Mammary epithelial cell (primary cell): Measurements from ENCODE around the gene ACOT4.

Experiments used
- CTCF ChIP-seq, 2 donors: IDR thresholded peaks in 1 of 2; conservative IDR thresholded peaks in 1 of 2; 2 replicates each; pipeline ENCODE4 v1.5.1; 2011 to 2012; ENCODE audit warnings: inconsistent platforms in 2 of 2, low read length in 2 of 2, mild to moderate bottlenecking in 2 of 2, control low read depth in 1 of 2, low read depth in 1 of 2; ENCODE audit not compliant: insufficient read depth in 1 of 2; ENCODE audit errors: extremely low read depth in 1 of 2
- EZH2 ChIP-seq: IDR thresholded peaks from 2 replicates; pipeline ENCODE4 v1.6.1; 2012; ENCODE audit warnings: low read length, inconsistent platforms, borderline replicate concordance

GRCh38 chr14:73553845-73554244, 37.8 kb upstream of the ACOT4 start:
- TF ChIP-seq EZH2 (no peak), CTCF (conservative IDR thresholded peaks at IDR 0.05 in 1 of 2, IDR thresholded peaks at IDR 0.05 in 1 of 2; ENCODE audit: extremely low read depth in 1 of 2, insufficient read depth in 1 of 2, low read depth in 1 of 2, low read length in 2 of 2) (no peak)
